HepG2 (cell line): Measurements from ENCODE around the gene ARHGAP25.

ENCODE experiments used
- CREB3 ChIP-seq: sonication (generic); formaldehyde crosslinking; IDR thresholded peaks from 2 replicates; pipeline ENCODE4 v1.5.0; 2020; ENCODE audit warnings: missing genetic modification reagents
- CTCF ChIP-seq: sonication (generic); formaldehyde crosslinking; IDR thresholded peaks from 2 replicates; pipeline ENCODE4 v1.5.0; 2020; ENCODE audit warnings: mild to moderate bottlenecking, missing genetic modification reagents, moderate library complexity
- HNRNPL ChIP-seq: fragments of 200-400 bp; formaldehyde crosslinking; IDR thresholded peaks from 2 replicates; pipeline ENCODE4 v1.6.1; 2017; ENCODE audit warnings: mild to moderate bottlenecking, low read depth, low read length
- NR3C1 ChIP-seq: sonication (generic); formaldehyde crosslinking; IDR thresholded peaks from 2 replicates; pipeline ENCODE4 v1.4.0; 2020; ENCODE audit warnings: missing genetic modification reagents
- RAD21 ChIP-seq: fragments of 450-650 bp; formaldehyde crosslinking; IDR thresholded peaks from 2 replicates; pipeline ENCODE4 v1.5.0; 2020; ENCODE audit warnings: mild to moderate bottlenecking
- RNF2 ChIP-seq: fragments of 450-650 bp; conservative IDR thresholded peaks from 2 replicates; pipeline ENCODE4 v1.6.1; 2016; ENCODE audit warnings: low read depth
- SRF ChIP-seq: IDR thresholded peaks from 2 replicates; pipeline ENCODE4 v1.6.1; 2011; ENCODE audit warnings: mild to moderate bottlenecking, low read depth, low read length, moderate library complexity
- ZNF256 ChIP-seq: sonication (generic); formaldehyde crosslinking; conservative IDR thresholded peaks from 2 replicates; pipeline ENCODE4 v1.4.0; 2020; ENCODE audit warnings: missing genetic modification reagents
- ZNF749 ChIP-seq: sonication (generic); formaldehyde crosslinking; IDR thresholded peaks from 2 replicates; pipeline ENCODE4 v1.8.0; 2022; ENCODE audit warnings: mild to moderate bottlenecking, missing genetic modification reagents, moderate library complexity, borderline replicate concordance

- TF ChIP-seq SRF (no peak), CTCF (CRISPR knock-in tag) (no peak), CREB3 (no peak), ZNF749 (CRISPR knock-in tag) (no peak), RAD21 (no peak), NR3C1 (CRISPR knock-in tag) (no peak), ZNF256 (CRISPR knock-in tag) (no peak), HNRNPL (no peak), RNF2 (no peak)
Measured at GRCh38 chr2:68719912-68720311, 14.7 kb upstream of the ARHGAP25 start.
